Ammon's horn (tissue), 1 donor: ENCODE data around the gene MRPL34.

Experiments used
- DNase-seq: peaks from one replicate; pipeline ENCODE4 v3.0.0-alpha.2; 2016; ENCODE audit warnings: low spot score

Gene MRPL34

DNA sequence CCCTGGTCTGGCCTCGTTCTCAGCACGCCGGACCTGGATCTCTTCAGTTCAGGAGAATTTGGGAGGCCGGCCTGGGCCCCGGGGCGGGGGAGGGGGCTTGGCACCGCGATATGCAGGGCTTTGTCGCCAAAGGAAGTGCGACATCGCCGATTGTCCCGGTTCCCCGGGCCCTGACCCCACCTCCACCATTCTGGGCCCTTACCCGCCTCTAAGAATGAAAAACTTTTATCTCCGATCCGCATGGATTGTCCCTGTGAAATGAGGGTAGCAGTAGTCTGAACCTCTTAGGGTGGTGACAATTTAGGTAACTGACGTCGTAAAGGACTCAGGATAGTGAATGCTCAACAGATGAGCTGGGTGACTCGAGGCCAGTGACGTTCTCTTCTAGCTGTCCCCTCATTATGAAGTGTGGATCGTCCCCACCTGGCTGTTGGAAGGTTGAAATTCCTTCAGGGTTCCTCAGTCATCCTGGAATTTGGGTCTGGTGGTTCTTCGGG is 4.3 kb downstream of the MRPL34 start:
- no peak for DNase-seq

DNA sequence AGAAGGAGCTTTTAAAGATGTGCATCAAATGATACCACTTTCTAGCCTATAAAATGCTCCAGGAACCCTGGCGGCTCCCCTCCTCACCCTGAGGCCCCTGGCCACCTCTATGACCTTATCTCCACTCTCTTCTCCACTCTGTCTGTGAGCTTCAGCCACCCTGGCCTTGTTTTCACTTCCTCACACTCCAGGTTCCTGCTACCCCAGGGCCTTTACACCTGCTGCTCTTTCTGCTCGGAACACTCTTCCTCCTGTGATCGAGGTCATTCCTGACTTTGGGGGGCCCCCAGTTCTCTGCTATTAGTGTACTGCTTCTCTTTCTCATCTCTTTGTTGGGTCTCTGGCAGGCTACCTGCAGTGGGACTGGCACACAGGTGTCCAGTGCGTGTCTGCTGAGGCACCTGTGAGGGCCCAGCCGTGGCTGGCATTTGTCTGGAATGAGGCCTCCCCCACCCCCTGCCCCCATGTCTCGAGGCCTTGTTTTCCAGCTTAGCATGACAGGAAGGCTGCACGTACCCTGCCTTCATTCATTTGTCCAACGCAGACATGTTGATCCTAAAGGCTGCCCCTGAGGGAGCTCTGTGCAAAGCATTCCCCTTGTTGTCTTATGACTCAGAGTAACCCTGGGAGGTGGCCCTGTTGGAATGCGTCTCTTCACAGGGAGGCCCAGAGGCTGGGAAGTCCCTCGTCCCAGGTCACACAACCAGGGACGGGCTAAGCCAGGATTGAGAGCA is 6.0 kb downstream of the MRPL34 start:
- DNase-seq: no peak

DNA sequence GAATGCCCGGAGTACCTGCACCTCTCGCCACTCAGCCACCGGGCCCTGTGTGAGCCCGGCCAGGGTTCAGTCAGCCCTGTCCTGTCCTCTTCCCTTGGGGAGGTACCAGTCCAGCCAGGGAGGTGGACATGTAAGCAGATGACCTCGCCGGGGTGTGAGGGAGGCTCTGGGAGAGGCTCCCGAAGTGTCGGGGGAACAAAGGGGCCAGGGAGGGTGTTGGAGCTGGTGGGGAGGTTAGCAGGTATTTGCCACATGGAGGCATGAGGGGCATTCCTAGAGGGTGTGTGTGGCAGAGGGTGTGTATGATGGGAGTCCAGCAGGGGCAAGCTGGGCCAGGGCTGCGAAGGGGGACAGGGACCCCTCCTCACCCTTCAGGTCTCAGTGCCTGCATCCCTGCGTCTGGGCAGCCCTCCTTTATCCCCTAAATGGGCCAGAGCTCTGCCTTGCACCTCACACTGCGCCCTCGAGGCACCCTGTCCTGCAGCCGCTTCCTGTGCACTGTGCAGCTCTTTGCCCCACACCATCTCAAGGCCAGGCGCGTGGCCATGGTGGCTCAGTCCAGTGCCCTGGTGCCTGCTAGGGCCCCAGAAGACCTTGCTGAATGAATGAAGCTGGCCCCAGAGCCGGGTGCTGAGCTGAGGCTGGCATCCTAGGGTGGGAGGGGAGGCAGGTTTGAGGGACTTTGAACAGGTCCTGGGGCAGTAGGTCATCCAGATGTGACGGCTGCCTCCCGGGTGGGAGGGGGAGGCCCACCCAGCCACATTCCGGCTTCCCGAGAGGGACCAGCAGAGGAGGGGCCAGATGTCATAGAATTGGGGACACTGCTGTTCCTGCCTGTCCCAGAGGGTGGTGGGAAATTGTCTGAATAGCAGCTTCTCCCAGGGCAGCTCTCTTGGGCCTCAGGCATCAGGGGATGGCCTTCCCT is 6.8 kb downstream of the MRPL34 start:
- no peak for DNase-seq

DNA sequence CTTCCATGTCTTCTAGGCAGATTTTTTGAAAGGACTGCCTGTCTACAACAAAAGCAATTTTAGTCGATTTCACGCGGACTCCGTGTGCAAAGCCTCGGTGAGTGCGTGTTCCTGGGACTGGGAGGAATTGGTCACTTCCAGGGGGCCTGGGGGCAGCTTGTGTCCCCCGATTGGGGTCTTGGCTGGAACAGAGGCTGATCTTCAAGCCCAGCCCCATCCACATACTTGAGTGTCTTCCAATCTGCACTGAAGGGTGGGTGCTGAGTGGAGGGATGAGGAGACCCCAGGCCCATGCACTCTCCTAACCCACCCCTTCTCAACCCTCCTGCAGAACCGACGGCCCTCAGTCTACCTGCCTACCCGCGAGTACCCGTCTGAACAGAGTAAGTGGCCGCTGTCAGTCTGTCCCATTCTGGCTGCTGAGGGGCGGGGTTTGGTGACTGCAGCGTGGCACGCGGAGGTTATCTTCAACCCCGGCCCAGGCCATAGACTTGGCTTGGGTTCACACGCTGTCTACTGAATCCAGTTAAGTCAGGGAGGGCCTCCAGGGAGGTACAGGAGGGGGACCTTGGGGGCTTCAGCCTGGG is 8.4 kb downstream of the MRPL34 start:
- DNase-seq: no peak

DNA sequence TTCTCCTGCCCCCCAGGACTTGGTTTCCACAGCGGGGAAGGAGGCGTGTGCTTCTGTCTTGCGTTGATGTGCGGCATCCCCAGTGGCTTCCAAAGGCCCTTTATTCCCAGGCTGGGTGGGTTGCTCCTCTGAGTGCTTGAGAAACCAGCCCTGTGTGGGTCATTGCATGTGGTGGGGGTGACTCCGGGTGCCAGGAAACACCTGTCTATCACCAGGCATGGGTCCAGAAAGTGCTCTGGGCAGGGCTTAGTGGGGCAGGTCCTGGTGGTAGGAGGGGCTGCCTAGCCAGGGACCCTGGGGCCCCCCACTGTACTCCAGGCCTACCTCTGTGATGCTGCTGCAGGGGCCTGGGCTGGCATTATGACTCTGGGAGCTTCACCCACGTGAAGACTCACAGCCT is 13.3 kb downstream of the MRPL34 start:
- DNase-seq: no peak

DNA sequence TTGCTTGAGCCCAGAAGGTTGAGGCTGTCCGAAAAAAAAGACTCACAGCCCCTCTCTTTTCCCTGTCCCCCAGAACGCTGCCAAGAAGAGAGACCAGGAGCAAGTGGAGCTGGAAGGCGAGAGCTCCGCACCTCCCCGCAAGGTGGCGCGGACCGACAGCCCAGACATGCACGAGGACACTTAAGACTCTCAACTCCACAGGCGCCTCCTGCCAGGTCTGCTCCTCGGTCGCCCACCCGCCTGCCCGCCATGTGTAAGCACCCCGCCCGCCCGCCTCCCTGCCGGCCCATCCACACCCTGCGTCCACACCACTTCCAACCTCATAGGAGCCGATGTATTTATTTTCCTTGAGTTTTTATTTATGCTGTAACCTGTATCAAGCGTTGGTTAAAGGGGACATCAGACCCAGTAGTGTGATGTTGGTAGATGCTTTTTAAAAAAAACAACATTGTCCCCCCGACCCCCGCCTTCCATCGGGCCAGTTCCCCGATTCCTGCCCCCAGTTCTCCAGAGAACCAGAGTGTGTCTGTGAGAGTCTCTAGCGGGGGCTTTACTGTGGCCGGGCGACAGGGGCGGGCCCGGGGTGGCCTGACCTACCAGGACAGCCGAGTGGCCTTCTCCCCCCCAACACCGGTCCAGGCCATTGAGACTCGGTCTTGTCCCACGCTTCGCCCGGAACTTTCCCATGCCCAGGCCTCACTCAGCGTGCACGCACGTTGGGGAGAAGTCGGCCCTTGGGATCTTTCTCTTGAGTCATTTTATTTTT is 14.0 kb downstream of the MRPL34 start:
- no peak for DNase-seq

DNA sequence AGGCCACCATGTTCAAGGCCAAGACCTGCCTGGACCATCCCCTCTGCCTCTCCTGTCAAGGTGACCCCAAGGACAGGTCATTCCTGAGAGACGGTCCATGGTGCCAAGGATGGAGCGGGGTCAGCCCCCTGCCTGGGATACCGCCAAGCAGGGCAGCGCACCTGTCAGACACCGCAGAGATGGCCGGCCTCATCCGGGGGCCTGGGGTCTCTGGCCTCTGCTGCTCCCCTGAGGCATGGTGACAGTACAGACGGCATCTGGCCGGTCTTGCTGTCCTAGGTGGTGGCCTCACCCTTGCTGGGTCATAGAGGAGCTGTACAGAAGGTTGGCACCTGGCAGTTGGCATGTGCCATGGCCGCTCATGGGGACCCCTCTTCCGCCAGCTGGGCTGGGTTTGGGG is 14.8 kb downstream of the MRPL34 start:
- DNase-seq: no peak

DNA sequence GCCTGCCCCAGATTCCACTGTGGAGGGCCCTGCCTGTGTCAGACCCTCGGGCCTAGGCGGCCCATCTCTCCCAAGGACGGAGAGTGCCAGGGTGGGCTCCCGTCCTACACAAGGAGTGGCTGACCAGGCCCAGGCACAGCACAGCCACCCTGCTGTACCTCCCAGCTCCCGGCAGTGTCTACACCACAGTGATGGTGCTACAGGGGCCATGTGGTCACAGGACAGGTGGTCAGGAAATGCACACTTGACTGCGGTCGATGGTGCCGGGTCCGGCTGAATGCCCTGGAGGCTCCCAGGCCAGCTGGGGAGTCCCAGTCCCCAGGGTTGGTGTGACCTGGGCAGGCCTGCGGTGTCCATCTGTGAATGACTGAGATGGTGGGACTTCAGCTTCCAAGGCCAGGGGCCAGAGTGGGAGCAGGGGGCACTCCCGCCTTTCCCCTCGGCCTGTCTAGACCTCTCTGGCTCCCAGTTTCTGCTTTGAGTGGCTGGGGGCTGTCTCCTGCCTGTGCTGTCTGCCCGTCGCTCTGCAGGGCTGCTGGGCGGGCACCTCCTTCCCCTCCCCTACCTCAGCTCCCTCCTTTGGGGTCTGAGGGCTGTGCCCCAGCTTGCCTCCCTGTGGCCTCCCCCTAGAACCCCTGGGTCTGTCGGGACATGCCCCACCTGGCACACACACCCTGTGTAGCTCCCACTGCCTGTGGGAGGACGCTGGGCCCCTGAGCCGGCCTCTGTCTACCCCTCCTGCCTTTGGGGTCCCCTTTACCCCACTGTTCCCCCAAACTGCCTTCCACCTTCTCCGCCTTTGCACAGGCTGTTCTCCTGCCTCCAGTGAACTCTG is 16.2 kb downstream of the MRPL34 start:
- no peak for DNase-seq

DNA sequence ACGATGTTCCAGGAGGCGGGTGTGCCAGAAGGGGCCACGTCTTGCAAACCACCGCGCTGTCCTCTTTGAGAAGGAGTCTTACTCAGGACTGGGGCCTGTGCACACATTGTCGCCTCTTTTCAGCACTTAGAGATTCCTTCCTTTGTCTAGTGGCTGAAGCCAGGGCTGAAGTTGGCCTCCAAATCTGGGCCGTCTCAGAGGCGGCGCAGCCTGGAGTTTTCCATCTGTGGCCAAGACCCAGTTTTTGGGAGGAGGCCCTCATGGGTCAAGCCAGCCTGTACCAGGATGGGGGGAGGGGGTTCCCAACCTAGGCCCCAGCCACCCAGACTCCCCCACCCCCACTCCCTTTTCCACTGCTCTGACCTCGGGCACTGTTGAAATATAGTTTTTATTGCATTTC is 17.2 kb downstream of the MRPL34 start:
- DNase-seq: peak; percentile 57

DNA sequence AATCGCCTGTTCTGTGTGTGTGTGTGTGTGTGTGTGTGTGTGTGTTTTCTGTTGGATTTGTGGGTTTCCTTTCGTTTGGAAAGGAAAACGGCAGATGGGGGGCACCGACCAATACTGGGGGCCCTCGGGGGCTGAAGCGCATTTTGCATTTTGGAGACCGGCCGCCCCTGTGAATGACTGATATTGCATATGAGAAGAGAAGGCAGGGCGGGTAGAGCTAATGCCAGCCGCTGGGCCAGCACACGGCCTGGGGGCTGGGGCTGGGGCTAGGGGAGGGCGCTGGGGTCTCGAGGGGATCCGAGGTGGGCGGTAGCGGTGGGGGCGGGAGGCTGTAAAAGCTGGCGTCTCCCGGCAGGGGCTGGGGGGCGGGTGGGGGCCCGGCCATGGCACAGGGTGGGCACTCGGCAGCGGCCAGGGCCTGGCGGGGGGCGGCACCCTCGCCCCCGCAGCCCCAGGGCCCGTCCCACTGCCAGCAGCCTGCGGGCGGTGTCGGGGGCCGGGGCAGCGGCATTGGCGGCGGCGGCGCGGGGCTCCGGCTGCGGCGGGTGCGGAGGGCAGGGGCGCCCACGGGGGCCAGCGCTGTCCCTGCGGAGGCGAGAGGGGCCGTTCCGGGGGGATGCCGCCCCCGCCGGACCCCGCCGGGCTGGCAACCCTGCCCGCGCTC is 17.8 kb downstream of the MRPL34 start:
- no peak for DNase-seq

DNA sequence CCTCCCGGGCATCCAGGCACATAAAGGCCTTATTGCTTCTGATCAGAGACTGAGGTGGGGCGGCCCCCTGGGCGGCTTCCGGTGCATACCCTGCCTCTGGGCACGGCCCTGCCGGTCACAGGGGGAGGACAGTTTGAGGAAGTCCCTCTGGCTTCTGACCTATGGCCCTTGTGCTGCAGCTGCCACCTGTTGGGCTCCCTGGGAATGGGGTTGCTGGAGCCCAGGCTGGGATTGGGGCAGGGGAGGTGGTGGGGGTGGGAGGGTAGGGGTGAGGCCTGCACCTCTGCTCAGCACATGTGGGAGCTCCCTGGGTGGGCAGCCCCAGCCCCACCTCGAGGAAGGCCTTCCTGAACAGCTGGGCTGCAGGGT is 18.3 kb downstream of the MRPL34 start:
- DNase-seq: no peak

DNA sequence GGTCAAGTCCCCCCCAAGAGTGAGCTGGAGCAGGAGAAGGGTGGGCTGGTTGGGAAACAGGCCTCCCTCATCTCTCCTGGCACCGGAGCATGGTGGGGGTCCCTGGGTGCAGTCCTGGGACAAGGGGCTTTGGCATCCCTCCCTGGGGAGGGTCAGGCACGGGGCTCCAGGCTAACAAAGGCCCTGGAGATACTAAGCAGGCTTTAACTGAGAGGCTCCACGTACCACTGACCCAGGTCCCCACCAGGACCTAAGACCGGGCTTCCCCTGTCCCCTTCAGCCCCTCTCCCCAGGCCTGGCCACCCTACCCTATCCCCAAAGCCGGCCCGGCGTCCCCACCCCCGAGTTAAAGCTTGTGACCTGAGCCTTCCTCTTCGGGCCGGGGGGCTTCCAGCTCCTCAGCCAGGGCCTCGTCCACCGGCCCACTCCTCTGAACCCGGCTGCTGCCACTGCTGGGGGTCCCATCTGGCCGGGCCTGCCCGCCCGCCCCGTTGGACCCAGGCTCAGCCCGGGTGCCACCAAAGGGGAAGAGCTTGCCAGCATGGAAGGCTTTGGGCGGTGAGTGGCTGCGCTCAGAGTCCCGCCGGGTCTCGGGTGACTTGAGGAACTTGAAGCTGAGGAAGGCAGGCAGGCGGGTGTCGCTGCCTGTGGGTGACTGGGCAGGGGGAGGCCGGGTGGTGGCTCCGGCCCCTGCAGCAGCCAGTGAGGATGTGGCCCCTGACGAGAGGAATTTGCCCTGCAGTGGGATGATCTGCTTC is 18.9 kb downstream of the MRPL34 start:
- DNase-seq: no peak

DNA sequence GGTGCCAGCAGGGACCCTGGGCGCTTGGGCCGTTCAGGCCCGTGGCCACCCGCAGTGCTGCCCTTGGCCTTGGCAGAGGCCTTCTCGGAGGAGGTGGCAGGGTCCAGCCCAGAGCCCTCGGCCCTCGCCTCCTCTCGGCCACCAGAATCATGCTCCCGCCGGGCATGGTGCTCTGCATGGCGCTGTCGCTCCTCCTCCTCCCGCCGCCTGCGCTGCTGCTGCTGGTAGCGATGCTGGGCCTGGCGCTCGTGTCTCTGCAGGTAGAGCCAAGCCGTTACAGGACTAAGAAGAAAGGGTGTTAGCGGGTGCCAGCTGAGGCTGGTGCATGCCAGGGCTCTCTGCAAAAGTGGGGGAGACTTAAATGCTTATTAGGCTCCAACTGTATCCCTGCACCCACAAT is 19.5 kb downstream of the MRPL34 start:
- DNase-seq: no peak

DNA sequence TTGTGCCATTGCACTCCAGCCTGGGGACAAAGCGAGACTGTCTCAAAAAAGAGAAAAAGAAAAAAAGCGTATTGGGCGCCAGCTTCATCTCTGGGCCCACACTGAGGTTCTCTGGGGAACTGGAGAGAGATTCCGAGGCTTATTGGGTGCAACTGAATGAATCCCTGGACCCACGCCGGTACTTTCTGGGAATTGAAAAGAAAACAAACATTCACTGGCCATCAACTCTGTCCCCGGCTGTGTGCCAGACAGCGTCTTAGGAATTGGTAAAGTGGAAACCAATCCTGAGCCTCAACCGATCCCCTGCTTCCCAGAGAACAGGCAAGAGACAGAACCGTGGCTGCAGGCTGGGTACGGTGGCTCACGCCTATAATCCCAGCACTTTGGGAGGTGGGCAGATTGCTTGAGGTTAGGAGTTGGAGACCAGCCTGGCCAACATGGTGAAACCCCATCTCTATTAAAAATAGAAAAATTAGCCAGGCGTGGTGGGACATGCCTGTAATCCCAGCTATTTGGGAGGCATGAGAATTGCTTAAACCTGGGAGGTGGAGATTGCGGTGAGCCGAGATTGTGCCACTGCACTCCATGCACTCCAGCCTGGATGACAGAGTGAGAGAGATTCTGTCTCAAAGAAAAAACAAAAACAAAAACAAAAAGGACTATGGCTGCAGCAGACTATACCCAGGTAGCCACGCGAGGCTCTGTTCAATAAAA is 20.4 kb downstream of the MRPL34 start:
- DNase-seq: peak; percentile 79

DNA sequence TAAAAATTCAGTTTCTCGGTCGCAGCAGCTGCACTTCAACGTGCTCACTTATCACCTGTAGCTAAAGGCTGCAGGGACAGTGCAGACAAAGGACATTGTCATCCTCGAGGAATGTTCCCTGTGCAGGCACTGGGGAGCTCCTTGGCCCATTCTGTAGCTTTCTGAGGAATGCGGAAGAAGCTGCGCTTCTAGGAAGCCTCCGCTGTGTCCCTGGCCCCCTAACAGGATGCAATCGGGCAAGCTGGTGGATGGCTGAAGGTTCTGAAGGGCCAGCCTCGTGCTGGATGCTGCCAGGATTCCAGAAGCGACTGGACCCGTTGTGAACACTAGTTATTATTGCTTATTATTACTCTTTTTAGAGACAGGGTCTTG is 20.9 kb downstream of the MRPL34 start:
- DNase-seq: no peak

DNA sequence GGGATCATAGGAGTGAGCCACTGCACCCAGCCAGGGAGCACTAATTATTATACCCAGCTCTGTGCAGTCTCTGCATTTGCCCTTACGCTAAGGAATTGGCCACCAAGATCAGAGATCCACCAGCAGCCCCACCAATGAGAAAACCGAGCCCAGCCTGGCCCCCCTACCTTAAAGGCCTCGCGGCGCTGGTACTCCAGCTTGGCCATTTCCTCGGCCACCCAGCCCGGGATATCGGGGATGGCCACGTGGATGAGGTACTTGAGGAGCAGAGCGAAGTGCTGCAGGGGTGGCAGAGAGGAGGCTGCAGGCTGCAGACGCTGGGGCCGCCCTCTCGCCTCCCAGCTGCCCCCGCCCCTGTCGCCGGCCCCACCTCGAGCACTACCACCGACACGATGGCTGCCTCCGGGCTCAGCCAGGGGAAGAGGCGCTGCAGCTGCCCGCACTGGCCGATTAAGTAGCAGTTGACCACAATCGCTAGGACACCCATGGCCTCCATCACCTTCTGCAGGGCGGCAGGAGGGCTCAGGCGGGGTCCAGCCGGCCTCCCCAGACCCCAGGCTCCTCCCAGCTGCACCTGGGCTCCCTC is 21.5 kb downstream of the MRPL34 start:
- no peak for DNase-seq

DNA sequence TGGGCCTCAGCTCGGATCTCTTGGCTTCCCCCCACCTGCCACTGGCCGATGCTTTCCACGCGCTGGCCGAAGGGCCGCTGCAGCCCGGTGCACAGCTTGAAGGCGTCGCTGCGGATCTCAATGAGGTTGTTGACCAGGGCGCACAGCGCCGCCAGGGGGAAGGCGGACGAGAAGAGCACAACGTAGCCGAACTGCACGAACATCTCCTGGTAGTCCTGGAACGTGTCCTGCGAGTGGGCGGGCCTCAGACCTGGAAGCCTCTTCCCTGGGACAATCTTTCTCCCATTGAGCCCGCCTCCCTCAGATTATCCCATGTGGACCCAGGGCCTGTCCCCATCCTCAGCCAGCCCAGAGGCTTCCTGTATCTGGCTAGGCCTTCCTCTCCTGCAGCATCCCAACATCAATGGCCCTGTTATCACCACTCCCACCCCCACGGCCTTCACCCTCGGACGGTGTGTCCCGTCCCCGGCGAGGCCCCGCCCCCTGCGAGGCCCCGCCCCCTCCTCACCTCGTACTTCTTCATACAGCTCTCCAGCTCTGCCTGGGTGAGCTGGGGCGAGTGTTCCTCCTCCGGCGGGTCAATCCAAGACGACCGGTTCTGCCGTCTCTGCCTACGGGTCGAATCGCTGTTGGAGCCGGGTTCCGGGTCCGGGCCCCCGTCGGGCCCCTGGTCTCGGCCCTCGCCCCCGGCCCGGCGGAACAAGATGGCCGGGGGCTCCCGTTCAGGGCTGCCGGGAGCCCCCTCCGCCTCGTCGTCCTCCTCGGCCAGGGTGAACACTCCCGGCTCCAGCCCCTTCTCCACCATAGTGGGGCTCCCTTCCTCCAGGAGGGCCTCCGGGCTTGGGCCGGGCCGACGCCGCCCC is 22.2 kb downstream of the MRPL34 start:
- no peak for DNase-seq
